Measurements from ENCODE around the gene COBLL1. TPM values are rescaled to one million over a fixed set of nuclear protein-coding genes. Genes with fewer than 3 reads are reported as not detected.

COBLL1 gene
- total RNA-seq, 2 donors from 2014 or later, result 16.5 to 17.3 TPM

DNA sequence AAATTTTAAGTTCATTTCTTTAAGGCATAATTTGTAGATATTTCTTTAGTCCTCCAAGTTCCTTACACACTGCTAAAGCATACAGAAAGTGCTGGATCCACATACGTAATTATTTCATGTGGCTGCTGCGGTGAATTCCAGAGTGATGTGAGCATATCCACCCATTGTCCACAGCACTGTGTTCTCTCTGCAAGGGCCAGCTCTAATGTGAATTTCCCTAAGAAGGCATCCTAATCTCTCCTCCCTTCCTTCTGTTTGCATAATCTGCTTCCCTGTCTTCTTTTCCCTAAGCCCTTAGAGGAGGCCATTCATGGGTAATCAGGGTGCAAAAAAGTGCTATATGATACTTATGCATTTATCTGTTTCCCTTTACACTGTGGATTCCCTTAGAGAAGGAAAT is 57.2 kb downstream of the COBLL1 start:
- Histone ChIP-seq H3K9me3 (ENCODE audit: control insufficient read depth, low read length) (no peaks in the 10 kb centered on the region), H3K9ac (ENCODE audit: extremely low read depth, low read length, poor library complexity, severe bottlenecking) (peak overlapping the region; percentile 39), H3K27me3 (ENCODE audit: control insufficient read depth, insufficient read depth, low read length, poor library complexity, severe bottlenecking) (no peaks in the 10 kb centered on the region), H3K4me1 (ENCODE audit: control insufficient read depth, insufficient read depth, low read length) (peaks cover 16% of the 10 kb centered on the region), H3K36me3 (ENCODE audit: control insufficient read depth, insufficient read depth, low read length) (no peaks in the 10 kb centered on the region), H3K4me3 (ENCODE audit: low read length) (peak overlapping the region; percentile 47), H3K27ac (ENCODE audit: low read depth, low read length) (no peak overlapping the region)
- peak overlapping the region; percentile 12 for H3K4me3 Mint-ChIP-seq
- H3K4me1 Mint-ChIP-seq, result peaks cover 43% of the 10 kb centered on the region
- no peaks in the 10 kb centered on the region for H3K9me3 Mint-ChIP-seq
- H3K27ac Mint-ChIP-seq, result peak overlapping the region; percentile 89
- no peaks in the 10 kb centered on the region for H3K27me3 Mint-ChIP-seq (ENCODE audit: insufficient read depth)
- TF ChIP-seq, protein P1, sequence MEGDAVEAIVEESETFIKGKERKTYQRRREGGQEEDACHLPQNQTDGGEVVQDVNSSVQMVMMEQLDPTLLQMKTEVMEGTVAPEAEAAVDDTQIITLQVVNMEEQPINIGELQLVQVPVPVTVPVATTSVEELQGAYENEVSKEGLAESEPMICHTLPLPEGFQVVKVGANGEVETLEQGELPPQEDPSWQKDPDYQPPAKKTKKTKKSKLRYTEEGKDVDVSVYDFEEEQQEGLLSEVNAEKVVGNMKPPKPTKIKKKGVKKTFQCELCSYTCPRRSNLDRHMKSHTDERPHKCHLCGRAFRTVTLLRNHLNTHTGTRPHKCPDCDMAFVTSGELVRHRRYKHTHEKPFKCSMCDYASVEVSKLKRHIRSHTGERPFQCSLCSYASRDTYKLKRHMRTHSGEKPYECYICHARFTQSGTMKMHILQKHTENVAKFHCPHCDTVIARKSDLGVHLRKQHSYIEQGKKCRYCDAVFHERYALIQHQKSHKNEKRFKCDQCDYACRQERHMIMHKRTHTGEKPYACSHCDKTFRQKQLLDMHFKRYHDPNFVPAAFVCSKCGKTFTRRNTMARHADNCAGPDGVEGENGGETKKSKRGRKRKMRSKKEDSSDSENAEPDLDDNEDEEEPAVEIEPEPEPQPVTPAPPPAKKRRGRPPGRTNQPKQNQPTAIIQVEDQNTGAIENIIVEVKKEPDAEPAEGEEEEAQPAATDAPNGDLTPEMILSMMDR (conservative IDR thresholded peaks at IDR 0.05), result no peak
- WGBS, 2 experiments (ENCODE audit: insufficient coverage in 1 of 2, insufficient read length in 1 of 2), result 75 to 79% methylated on average over 2 of the region's 2 CpGs
- DNase-seq, result no peak
- H3K36me3 Mint-ChIP-seq (ENCODE audit: low read depth), result no peaks in the 10 kb centered on the region

DNA sequence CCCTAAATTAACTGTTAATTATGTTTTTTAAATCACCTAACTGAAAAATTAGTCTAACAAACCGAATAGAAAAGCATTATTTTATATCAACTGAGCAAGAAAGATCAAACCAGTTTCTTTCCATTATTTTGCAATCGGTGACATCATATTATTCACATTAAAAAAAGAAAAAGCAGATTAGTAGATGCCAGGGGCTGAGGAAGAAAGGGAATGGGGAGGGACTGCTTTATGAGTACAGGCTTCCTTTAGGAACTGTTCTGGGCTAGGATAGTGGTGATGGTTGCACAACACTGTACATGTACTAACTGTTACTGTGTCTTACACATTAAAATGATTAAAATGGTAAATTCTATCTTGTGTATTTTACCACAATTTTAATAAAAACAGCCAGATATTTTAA is 59.3 kb downstream of the COBLL1 start:
- Histone ChIP-seq H3K9me3 (ENCODE audit: control insufficient read depth, low read length) (no peaks in the 10 kb centered on the region), H3K27me3 (ENCODE audit: control insufficient read depth, insufficient read depth, low read length, poor library complexity, severe bottlenecking) (no peaks in the 10 kb centered on the region), H3K27ac (ENCODE audit: low read depth, low read length) (no peak overlapping the region), H3K4me1 (ENCODE audit: control insufficient read depth, insufficient read depth, low read length) (peaks cover 16% of the 10 kb centered on the region), H3K36me3 (ENCODE audit: control insufficient read depth, insufficient read depth, low read length) (no peaks in the 10 kb centered on the region), H3K4me3 (ENCODE audit: low read length) (no peak overlapping the region), H3K9ac (ENCODE audit: extremely low read depth, low read length, poor library complexity, severe bottlenecking) (no peak overlapping the region)
- no peak overlapping the region for H3K4me3 Mint-ChIP-seq
- no peaks in the 10 kb centered on the region for H3K9me3 Mint-ChIP-seq
- H3K27ac Mint-ChIP-seq, result no peak overlapping the region
- DNase-seq, result no peak
- no peaks in the 10 kb centered on the region for H3K27me3 Mint-ChIP-seq (ENCODE audit: insufficient read depth)
- TF ChIP-seq, protein P1 (conservative IDR thresholded peaks at IDR 0.05), result no peak
- H3K4me1 Mint-ChIP-seq, result peaks cover 53% of the 10 kb centered on the region
- 92% methylated on average over 2 of the region's 2 CpGs; no CpG with 5 or more reads in 1 of the 2 experiments for WGBS, 2 experiments (ENCODE audit: insufficient coverage in 1 of 2, insufficient read length in 1 of 2)
- no peaks in the 10 kb centered on the region for H3K36me3 Mint-ChIP-seq (ENCODE audit: low read depth)

DNA sequence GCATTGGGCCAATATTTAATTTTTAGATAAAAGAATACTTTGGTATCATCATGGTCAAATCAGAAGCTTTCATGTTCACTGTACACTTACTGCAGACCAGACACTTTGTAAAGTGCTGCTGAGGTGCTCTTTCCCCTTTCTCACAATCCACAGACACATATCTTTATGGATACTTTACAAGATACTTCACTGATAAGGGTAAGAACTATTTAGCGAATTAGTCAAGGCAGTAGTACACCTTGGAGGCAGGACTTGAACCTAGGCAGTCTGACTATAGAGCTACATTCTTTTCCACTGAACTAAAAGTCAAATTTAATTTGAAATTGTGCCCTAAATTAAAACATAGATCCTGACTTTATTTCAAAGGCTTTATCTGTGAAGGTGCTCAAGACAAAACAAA is 60.2 kb downstream of the COBLL1 start:
- Mint-ChIP-seq H3K27me3 (ENCODE audit: insufficient read depth) (no peaks in the 10 kb centered on the region), H3K9me3 (no peaks in the 10 kb centered on the region), H3K4me3 (no peak overlapping the region), H3K4me1 (peaks cover 50% of the 10 kb centered on the region), H3K27ac (peak overlapping the region; percentile 95), H3K36me3 (ENCODE audit: low read depth) (no peaks in the 10 kb centered on the region)
- TF ChIP-seq, protein P1 (conservative IDR thresholded peaks at IDR 0.05), result no peak
- H3K27ac ChIP-seq (ENCODE audit: low read depth, low read length), result no peak overlapping the region
- 43 to 63% methylated on average over 1 of the region's 1 CpG for WGBS, 2 experiments (ENCODE audit: insufficient coverage in 1 of 2, insufficient read length in 1 of 2)
- H3K9ac ChIP-seq (ENCODE audit: extremely low read depth, low read length, poor library complexity, severe bottlenecking), result peak overlapping the region; percentile 80
- H3K27me3 ChIP-seq (ENCODE audit: control insufficient read depth, insufficient read depth, low read length, poor library complexity, severe bottlenecking), result no peaks in the 10 kb centered on the region
- H3K4me3 ChIP-seq (ENCODE audit: low read length), result peak overlapping the region; percentile 25
- H3K36me3 ChIP-seq (ENCODE audit: control insufficient read depth, insufficient read depth, low read length), result no peaks in the 10 kb centered on the region
- H3K9me3 ChIP-seq (ENCODE audit: control insufficient read depth, low read length), result no peaks in the 10 kb centered on the region
- H3K4me1 ChIP-seq (ENCODE audit: control insufficient read depth, insufficient read depth, low read length), result peaks cover 16% of the 10 kb centered on the region
- no peak for DNase-seq

Measured in endodermal cell (in vitro differentiated cells).